GM21367 (cell line): ENCODE results near the gene PDP2.
"Not testable (repeated sequence)": the region's sequence is repeated elsewhere in the genome, so short reads cannot be mapped to it uniquely, and the experiment has no call there.

ENCODE experiments used
- ATAC-seq: cut with Tn5 transposase; IDR thresholded peaks from one replicate; pipeline ENCODE4 v1.9.1; 2021; ENCODE audit not compliant: unreplicated experiment

The PDP2 gene

DNA sequence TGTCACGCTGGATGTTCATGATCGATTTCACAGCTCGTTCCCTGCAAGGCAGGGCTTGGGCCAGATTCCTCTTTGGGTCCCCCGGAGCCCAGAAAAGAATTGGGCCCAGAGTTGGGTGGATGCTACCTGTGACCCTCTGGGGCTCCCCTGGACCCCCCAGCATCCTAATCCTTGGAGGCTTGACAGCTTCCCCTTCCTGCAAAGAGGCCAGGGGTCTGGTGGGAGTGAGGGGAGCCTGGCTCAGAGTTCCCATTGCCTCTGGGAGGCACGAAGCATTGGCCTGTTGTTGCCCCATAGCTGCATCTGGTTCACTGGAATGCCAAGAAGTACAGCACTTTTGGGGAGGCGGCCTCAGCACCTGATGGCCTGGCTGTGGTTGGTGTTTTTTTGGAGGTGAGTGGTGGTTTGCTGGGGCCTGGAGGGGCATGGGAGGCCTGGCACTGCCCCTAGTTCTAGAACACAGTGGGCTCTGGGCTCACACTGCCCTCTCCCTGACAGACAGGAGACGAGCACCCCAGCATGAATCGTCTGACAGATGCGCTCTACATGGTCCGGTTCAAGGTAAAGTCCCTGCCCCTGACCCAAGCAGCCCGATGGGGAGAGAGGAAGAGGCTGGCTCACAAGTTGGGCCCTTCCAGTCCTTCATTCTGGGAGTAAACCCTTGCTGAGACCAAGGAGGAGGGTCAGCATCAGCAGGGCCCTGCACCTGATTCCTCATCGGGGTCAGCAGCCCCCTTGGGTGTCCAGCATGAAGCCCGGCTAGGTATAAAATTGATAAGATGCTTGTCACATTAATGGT lies 28.9 kb upstream of the PDP2 start:
- ATAC-seq: no peak

DNA sequence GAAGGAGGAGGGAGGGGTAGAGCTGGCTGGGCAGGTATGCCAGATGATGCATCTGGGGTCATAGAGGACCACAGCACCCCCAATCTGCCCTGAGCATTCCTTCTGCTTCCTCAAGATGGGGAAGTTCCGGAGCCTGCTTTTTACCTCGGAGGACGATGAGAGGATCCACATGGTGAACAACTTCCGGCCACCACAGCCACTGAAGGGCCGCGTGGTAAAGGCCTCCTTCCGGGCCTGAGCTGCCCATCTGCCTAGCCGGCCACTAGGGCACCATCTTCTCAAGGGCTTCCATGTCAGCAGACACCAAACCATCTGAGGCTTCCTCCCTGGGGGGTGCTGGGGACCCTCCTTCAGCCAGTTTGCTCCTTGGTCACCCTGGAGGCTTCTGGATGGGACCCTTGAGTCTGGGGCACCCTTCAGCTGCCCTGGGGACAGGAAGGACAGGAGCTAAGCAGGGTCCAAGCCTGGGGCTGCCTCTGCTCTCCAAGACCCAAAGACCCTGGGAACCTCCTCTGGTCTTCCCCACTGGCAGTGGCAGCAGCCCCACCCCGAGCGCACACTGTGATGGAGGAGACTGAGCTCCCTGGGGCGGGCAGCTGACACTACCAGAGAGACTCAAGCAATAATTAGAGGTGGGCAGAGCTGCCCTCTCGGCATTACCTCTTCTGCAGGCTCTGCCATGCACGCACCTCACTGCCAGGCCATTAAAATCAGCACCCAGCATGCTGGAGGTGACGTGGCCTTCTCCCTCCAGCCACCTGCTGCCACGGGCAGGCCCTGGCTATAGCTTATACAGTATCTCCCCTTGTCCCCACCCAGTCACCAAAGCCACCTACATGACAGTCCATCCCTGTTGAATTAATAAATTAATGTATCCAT lies 26.8 kb upstream of the PDP2 start:
- ATAC-seq: no peak

DNA sequence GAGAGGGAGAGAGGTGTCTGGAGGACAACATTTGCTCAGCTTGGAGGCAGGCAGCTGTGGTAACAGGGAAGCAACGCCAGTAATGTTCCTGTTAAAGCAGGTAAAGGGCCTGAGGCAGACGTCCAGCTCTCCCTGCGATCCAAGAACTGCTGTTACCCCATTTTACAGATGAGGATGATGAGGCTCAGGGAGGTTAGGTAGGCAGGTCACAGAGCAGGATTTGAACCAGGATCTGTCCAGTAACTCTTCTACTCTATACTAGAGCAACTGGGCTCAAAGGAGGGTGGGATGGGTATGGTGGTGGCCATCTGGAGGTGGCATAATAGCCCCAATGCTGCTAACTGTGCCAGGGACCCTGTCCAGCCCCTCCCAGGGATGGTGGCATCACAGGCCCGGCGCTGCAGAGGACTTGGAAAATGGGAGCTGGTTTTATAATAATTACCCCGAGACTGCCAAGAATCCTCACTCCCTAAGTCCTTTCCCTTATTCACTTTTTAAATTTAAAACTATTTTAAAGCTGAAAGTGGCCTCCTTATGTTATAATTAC lies 24.1 kb upstream of the PDP2 start:
- ATAC-seq: no peak

GRCh38 chr16:66856801-66857200 lies 23.5 kb upstream of the PDP2 start:
- no peak for ATAC-seq

GRCh38 chr16:66857437-66857836 lies 22.9 kb upstream of the PDP2 start:
- ATAC-seq: no peak

- ATAC-seq: no peak
Measured at GRCh38 chr16:66858740-66859396, 21.4 kb upstream of the PDP2 start.

DNA sequence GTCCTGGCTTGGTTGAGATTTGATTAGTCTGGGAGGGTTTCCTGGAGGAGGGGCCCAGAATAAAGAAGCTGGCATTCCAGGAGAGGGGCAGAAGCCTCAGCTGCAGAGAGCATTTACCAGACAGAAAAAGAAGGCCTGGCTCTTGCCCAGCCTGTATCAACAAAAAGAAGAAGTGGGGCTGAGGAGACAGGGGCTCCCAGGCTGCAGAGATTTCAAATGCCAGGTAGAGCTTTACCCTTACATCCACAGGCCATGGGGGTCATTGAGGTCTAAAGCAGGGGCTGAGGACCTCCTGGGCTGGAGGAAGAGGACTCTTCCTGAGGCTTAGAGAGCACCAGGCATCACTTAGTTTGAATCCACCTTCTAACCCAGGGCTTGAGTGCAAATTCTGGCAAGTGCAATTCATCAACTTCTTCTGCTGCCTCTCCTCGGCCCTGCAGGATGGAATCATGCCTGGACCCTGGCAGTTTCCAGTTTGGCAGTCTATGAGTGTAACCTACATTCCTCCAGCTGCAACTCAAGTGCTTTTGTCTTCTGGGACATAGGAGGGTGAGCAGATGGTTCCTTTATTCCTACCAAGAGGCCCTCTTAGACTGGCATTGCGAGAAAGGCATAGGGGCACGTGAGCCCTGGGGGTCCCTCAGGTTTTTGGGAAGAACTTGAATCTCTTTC lies 20.8 kb upstream of the PDP2 start:
- ATAC-seq: no peak

GRCh38 chr16:66862023-66862520 lies 18.2 kb upstream of the PDP2 start:
- ATAC-seq: no peak

- no peak for ATAC-seq
Measured at GRCh38 chr16:66863707-66864106, 16.6 kb upstream of the PDP2 start.

DNA sequence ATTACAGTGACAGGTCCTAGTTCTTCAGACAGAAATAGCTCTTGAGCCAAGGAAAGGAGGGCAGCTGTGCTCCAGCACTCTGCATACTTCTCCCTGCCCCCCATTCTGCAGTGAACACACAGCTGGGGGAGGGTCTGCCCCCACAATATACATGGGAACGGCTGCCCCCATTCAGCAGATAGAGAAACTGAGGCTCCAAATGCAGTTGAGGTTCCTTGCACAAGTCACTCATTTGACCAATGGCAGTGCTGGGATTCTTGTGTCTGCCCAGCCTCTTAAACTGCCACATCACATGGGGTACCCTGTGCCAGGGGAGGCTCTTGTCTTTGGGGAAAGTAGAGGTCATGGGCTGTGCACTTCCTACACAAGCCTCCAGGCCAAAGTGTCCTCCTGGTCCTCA lies 10.9 kb upstream of the PDP2 start:
- no peak for ATAC-seq

GRCh38 chr16:66871363-66871762 lies 9.0 kb upstream of the PDP2 start:
- not testable (repeated sequence) for ATAC-seq

GRCh38 chr16:66871840-66872239 lies 8.5 kb upstream of the PDP2 start:
- ATAC-seq: no peak

DNA sequence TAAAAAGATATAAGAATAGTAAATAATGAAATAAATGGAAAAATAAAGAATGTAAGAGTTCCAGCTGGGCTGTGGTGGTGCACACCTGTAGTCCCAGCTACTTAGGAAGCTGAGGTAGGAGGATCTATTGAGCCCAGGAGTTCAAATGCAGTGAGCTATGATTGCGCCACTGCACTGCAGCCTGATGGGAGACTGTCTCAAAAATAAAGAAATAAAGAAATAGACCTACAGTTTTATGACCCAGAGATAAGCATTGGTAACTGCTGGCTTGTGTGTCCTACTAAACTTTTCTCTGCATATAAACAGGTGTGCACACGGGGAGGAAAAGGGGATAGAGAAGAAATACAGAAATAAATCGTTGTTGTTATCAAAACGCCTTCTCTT lies 7.8 kb upstream of the PDP2 start:
- no peak for ATAC-seq

DNA sequence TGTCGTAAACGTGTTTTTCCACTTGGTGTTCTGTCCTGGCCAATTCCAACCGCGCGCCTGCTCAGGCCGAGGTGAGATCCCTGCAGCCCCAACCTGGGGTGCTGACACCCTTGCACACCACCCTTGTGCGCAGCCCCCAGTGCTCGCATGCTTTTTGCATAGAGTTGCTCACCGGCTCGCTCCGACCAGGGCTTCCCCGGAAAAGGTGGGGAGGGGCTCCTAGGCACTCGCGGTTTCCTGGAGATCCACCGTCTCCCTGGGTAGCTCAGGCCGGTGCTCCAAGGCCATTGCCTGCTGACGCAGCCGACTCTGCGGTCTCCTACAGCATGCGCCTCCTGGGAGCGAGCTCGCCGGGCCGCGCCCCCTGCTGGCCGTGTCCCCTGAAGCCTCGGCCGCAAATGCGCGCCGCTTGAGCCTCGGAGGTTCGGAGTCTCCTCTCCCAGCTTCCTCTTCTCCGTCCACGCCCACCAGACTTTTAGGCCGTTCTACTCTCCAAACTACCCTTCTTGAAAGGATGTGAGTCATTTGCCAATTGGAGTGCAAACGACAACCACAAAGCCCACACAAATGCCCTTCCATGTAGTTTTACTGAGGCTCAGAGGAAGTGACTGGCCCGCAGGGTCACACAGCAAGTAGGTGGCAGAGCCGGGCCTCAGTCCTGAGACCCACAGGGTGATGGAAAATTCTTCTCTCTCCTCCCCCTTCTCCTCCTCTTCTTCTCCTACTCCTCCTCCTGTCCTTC lies 7.2 kb upstream of the PDP2 start:
- ATAC-seq: peak; percentile 81

DNA sequence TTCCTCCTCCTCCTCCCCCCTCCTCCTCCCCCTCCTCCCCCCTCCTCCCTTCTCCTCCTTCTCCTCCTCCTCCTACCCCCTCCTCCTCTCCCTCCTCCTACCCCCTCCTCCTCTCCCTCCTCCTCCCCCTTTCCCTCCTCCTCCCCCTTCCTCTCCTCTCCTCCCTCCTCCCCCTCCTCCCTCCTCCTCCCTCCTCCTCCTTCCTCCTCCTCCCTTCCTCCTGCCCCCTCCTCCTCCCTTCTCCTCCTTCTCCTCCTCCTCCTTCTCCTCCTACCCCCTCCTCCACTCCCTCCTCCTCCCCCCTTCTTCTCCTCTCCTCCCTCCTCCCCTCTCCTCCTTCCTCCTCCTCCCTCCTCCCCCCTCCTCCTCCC lies 6.6 kb upstream of the PDP2 start:
- no peak for ATAC-seq

- no peak for ATAC-seq
Measured at GRCh38 chr16:66874079-66874775, 6.1 kb upstream of the PDP2 start.

GRCh38 chr16:66878067-66878466 lies 2.2 kb upstream of the PDP2 start:
- no peak for ATAC-seq

GRCh38 chr16:66881014-66881417 lies 701 bp downstream of the PDP2 start:
- peak; percentile 9 for ATAC-seq

DNA sequence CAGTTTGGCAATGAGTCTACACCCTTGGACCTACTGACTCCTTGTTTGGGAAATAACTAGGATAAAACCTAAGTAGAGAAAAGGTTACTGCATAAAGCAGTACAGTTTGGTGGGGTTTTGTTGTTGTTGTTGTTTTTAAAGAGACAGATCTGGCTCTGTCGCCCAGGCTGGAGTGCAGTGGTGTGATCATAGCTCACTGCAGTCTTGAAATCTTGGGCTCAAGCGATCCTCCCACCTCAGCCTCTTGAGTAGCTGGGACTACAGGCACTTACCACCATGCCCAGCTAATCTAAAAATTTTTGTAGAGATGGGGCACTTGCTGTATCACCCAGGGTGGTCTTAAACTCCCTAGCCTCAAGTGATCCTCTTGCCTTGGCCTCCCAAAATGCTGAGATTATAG lies 1.2 kb downstream of the PDP2 start:
- ATAC-seq: no peak
